Heart left ventricle (tissue), 13 donors: ENCODE results near the gene EGR2.

Experiments used
- POLR2A ChIP-seq, 2 donors: fragments of 450-650 bp; IDR thresholded peaks; one replicate each; pipeline ENCODE4 v1.6.1; 2017; ENCODE audit warnings: antibody characterized with exemption in 2 of 2, mild to moderate bottlenecking in 2 of 2, moderate library complexity in 2 of 2
- TF ChIP-seq, protein P1 (sequence below), 12 donors: fragments of 200-600 bp; sonication (generic) in 4 of 12; IDR thresholded peaks; one replicate each; pipeline versions ENCODE4 v1.5.0 to v1.8.0; 2018 to 2022; ENCODE audit warnings: antibody characterized with exemption in 12 of 12, mild to moderate bottlenecking in 5 of 12
- donor health status: ischemic (EF 13 %, LVEDD 7.1; RV severe dilation, severe dysfunction).
- donor health status: DM: no; HTN: yes; CAD: no.
- donor health status: DM: no; HTN: no; CAD: no.
- donor health status: ischemic (EF 25% LVEDD 6.9; RV normal size, moderate dysfunction).
- donor health status: ischemic (EF 25% LVEDD 5.7; RV mildly dilated, moderate dysfunction).
- donor health status: ischemic (EF 35%, LVEDD 5.7; RV mildly dilated, moderate dysfunction).
- donor health status: nonischemic (EF 11% LVEDD 7.7; RV severe dilation, severe dysfunction).
- donor health status: DM: yes; HTN: yes; CAD: no.
- donor health status: PGD.
- donor health status: ischemic (EF 29% LVEDD 5.4; RV normal size, mild dysfunction).
- donor health status: nonischemic (EF 23%, LVEDD 6.1; RV moderate dilation, normal function).

DNA sequence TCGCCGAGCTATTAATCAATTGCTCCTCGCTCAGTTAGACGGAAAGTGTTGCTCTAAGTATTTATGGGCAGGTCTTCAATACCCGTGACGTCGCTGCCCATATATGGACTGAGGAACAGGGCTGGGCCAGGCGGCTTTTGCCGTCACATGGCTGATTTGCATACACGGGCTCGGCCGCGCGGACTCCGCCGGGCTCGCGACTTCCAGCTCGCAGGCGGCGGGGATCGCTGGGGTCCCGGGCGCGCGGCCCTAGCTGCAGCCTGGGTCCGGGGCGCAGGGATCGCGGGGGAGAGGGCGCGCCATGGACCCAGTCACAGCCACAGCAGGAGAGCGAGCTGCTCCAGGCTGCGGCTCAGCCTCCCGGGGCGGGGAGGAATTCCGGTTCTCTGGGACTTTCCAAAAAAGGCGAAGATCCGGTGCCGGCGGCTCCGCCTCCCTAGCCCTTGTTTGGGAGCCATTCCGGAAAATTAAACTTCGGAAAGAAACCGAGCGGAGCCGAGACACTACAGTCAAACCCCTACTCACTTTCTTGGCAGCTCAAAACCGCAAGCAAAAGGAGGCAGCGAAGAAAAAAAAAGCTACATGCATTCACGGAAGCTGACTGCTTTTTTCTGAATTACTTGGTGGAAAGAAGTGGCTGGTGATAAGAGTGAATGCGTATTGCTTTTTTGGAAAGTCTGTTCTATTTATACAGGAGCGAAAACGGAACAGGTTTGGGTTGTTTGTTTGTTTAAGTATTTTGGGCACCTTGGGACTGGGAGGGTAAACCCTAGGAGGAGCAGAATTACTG lies at the start of gene EGR2:
- TF ChIP-seq, protein P1, sequence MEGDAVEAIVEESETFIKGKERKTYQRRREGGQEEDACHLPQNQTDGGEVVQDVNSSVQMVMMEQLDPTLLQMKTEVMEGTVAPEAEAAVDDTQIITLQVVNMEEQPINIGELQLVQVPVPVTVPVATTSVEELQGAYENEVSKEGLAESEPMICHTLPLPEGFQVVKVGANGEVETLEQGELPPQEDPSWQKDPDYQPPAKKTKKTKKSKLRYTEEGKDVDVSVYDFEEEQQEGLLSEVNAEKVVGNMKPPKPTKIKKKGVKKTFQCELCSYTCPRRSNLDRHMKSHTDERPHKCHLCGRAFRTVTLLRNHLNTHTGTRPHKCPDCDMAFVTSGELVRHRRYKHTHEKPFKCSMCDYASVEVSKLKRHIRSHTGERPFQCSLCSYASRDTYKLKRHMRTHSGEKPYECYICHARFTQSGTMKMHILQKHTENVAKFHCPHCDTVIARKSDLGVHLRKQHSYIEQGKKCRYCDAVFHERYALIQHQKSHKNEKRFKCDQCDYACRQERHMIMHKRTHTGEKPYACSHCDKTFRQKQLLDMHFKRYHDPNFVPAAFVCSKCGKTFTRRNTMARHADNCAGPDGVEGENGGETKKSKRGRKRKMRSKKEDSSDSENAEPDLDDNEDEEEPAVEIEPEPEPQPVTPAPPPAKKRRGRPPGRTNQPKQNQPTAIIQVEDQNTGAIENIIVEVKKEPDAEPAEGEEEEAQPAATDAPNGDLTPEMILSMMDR (IDR thresholded peaks at IDR 0.05) = no peak
- no peak for TF ChIP-seq POLR2A (IDR thresholded peaks at IDR 0.05)
